Iris pigment epithelial cell (primary cell): ENCODE results near the gene RPL38.
A peak's percentile ranks its signal among the peaks of the same experiment; 100 is the strongest.

Source experiments
- DNase-seq: peaks from one replicate; pipeline ENCODE4 v3.0.0-alpha.2; 2011; ENCODE audit warnings: low read depth

RPL38 gene

DNA sequence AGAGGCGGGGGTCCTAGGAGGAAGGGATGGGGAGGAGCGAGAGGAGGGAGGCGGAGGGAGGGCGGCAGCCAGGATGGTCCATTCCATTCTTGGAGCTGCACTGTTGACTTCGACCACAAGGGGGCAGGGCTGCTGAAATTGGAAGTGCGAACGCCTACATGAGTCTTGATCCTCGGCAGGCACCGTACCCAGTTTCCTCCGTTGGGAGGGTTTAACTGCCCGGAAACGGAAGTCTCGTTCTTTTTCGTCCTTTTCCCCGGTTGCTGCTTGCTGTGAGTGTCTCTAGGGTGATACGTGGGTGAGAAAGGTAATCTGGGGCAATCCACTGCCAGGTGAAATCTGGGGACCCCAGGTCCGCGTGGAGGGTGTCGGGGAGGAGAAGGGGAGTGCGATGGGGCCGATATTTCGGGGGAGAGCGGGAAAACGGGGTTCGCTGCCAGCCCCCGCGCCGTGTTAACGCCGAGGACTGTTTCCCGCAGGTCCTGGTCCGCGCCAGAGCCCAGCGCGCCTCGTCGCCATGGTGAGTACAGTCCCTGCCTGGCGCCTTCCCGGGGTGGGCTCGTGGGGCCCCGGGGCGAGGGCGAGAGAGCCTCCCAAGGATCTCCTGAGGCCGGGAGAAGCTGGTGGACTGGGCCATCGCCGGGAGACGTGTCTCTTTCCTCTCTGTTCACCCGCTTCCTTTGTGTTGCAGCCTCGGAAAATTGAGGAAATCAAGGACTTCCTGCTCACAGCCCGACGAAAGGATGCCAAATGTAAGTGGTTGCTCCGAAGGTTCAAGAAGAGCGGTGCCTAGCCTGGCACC, at the start of gene RPL38:
Gene RPL38, plus strand, starts transcription at position 240 of the 802 bp plus-strand sequence. Its CDS starts 278 bp downstream, at position 518.
- DNase-seq: peak; percentile 98

DNA sequence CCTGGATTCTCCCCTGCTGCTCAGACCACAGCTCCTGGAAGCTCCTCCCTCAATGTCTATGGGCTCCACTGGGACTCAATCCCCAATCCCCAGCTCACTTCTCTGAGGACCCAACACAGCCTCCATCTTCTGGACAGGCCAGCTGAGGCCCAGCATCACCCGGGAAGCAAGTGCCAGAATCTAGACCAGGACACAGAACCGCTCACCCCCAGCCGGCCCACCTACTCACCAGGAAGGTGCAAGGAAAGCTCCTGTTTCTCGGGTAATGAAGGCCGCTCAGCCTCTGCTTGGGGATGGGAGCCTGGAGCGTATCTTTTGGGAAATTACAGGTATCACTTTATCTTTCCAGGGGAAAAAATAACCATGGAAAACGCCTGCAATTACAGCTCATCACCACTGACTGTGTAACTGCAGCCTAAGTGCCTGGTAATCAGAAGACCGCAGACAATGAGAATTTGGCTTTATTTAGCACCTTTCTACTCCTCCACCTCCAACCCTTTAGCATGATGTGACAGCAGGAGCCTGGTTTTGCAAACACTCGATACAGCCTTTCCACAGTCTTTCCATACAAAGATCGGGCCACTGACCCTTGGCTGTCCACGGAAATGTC, 49.6 kb upstream of the RPL38 start:
- DNase-seq: no peak

DNA sequence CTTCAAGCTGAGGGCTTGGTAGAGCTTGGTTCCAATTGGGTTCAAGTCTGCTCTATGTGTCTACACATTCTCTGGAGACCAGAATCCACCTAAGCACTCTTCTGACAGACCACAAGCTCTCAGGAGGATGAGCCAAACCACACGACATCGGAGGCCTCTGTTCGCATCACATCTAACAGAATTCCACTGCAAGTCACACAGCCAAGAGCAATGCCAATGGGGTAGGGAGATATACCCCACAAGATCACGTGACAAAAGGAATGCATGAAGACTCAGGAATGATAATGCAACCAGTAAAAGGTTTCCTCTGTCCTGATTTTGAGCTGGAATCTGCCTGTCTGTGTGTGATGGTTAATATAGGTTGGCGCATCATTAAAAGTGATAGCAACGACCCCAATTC, 46.6 kb upstream of the RPL38 start:
- no peak for DNase-seq

DNA sequence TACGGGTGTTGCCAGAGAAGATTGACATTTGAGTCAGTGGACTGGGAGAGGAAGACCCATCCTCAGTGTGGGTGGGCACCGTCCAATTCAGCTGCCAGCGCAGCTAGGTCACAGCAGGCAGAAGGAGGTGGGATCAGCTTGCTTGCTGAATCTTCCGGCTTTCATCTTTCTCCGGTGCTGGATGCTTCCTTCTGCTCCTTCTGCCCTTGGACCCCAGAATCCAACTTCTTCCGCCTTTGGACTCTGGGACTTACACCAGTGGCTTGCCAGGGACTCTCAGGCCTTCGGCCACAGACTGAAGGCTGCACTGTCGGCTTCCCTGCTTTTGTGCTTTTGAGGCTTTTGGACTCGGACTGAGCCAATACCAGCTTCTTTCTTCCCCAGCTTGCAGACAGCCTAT, 46.1 kb upstream of the RPL38 start:
- DNase-seq: no peak

DNA sequence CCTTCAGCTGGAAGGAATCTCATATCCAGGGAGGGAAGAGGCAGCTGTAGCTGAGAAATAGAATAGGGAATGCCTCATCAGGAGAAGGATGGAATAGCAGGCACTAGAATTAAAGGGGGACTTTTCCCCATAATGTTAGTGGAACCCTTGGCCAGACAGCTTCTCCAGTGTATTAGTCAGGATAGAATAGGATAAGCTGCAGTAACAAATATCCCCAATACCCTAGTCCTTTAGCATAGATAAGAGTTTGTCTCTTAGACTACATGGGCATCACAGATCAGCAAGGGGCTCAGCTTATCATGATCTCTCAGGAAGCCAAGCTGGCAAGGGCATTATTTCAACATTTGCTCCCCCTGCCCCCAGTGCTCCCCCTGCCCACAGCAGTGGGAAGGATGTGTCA, 44.7 kb upstream of the RPL38 start:
- DNase-seq: no peak

DNA sequence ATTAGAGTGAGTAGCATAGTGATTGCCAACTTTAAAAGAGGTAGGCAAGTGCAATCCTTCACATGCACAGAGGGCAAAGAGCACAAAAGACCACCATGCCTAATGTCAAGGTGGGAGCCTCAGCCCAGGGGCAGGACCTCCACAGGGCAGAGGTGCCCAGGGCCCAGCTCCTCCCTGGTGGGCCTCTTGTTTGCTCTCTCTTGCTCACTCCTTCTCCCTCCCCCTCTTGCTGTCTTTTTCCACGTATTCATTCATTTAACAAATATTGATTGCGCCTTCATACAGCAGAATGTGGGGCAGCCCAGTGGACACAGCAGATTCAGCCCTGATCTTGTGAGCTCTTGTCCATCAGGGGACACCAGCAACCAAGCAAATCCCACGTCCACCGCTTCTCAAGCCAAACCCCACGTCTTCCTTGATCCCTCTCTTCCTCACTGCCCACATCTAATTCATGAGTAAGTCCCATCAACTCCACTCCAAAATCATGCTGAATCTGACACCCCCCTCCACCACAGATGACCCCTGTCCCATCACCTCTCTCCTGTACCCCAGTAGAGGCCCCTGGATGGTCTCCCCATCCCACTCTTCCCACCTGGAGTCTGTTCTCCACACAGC, 44.1 kb upstream of the RPL38 start:
- no peak for DNase-seq

DNA sequence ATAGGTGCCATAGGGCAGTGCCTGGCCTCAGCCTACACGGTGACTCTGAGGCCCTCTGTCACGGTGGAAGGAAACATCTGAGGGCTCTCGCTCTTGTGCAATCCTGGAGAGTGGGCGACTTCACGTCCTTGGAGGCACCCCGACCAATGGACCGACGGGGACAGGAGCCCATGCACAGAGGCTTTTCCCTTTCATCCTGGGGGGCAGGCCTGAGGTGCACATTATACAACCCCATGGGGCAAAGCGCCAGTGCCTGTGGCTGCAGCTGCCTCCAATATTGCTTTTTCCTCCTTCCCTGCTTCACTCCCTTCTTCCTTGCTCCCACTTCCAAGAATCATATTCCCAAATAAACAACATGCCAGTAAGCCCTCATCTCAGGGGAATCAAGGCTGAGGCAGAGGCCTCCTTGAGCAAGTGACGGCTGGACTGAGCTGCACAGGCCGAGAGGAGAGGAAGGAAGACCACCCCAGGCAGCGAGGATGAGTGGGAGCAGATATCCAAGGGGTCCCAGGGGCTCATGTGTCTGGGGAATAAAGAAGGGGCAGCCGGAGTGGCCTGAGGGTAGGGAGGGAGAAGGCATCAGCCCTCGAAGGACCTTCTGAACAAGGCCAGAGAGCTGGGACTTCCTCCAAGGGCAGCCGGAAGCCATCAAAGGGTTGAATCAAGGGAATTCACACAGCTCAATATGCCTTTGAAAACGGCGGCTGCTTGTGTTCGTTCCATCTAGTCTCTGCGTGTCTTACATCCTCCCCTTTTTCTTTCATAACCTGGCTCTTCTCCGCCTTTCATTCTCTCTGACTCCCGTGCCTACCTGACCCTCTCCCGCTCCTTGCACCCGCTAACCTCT, 42.6 kb upstream of the RPL38 start:
- DNase-seq: no peak

DNA sequence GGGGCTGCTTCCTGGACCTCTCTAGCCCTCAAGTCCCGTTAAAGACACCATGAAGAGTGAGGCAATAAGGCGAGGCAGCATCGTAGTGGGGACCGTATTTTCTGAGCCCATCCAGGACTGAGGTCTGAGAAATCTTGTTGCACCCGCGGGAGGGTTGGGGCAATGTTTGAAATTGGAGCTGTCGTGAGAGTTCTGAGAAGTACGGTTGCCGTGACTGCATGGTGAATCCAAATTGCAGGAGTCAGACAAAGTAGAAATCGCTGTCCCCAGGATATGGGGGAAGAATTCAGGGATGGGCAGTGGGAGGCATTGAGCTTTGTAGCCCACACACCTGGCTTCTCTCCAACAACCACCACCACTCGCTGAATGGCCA, 42.0 kb upstream of the RPL38 start:
- no peak for DNase-seq

DNA sequence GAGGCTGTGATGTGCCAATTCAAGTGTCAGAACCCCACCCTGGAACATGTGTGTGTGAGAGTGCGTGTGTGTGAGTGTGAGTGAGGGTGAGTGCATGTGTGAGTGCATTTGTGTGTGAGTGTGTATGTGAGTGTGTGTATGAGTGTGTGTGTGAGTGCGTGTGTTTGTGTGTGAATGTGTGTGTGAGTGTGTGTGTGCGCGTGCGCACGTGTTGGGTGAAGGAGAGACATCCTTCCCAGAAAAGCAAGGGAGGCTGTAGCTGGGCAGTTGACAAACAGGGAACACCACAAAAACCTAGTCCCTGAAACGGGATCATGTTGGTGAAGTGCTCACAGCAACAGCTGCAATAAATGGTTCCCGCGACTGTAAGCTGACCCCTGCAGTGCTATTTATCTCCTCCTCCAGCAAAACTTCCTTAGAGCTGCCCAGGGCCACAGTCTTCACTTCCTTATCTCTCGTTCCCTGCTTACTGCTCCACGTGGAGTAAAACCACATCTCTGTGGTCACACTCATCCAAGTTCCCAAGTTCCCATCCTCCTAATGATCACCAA, 40.1 kb upstream of the RPL38 start:
- no peak for DNase-seq

DNA sequence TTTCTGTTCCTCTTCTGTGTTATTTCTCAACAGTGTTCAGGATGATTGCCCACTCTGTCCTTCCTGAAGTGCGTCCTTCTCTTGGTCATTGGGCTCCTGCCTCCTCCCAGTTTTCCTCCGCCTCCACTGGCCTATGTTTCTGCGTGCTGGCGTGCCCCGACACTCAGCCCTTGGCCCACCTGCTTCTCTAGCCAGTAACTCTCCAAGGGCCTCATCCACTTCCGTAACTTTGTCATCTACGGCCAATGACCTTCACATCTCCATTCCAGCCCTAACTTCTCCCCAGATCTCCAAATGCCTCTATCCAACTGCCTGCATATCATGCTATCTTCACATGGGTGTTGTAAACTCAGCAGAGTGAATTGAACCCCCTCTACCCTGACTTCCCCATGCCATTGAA, 39.6 kb upstream of the RPL38 start:
- DNase-seq: no peak

DNA sequence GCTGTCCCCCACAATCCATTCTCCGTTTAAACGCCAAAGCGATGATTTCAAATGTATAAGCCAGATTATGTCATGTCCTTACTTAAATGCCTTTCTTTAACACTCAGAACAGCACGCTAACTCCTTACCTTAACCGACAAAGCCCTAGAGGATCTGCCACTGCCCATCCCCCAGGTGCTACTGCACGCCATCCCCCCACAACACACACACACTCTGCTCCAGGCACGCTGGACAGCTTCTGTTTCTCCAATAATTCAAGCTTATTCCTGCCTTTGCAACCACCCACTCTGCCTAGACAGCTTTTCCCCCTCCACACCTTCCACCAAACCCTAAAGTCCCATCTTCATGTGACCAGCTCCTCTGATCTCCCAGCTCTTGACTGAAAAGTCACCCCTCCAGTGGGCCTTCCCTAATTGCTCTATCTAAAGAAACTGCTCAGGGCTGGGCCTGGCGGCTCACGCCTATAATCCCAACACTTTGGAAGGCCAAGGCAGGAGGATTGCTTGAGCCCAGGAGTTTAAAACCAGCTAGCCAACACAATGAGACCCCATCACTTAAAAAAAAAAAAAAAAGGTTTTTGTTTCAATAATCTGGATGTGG, 38.9 kb upstream of the RPL38 start:
- no peak for DNase-seq

DNA sequence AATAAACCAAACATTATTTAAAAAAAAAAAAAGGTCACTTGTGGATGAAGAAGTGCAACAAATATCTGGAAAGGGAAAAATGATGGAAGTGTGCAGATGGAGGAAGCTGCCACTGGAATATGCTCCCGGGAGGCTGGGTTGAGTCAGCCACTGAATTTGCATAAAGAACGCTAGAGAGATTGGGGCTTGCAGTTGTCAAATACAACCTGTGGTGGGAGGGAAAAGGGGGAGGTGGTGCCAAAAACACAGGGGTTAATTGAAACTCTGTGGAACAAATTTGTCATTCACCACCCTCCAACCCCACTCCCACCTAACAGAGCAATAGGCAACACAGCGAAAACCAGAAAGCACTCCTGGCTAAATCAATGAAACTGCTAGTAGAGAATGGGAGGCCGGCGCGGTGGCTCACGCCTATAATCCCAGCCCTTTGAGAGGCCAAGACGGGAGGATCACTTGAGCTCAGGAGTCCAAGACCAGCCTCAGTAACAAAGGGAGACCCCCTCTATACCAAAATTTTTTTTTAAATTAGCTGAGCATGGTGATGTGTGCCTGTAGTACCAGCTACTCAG, 37.6 kb upstream of the RPL38 start:
- no peak for DNase-seq

DNA sequence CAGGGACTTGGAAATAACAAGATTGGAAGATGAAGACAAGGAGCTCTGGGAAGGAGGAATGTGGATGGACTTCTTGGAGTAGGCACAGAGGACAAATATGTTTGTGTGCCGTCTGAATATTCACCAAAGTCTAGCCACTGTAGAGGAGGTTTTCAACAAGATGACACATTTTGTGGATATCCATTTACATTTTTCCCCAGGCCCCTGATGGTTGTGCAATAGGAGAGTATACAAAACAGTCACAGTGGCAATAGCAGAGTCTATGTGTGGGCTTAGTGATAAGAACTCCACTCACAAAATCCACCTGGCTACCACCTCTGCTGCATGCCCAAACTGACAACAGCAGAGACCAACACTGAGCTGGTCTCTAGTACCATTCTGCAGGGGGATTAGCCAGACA, 32.6 kb upstream of the RPL38 start:
- no peak for DNase-seq

DNA sequence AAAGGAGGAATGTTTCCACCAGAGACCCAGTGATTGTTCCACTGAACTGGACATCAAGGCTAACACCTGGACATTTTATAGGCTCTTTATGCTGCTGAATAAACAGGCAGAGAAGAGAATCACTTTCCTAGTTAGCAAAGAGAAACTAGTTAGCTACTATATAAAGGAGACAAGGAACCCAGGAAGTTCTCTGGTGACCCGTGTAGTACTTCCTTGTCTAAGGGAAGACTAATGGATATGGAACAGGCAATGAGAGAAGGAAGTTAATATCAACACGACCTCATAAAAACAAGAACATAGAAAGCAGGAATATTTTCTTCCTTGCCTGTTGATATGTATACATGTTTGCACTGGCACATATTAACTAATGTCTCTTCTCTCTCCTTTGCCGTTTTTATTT, 30.8 kb upstream of the RPL38 start:
- no peak for DNase-seq

DNA sequence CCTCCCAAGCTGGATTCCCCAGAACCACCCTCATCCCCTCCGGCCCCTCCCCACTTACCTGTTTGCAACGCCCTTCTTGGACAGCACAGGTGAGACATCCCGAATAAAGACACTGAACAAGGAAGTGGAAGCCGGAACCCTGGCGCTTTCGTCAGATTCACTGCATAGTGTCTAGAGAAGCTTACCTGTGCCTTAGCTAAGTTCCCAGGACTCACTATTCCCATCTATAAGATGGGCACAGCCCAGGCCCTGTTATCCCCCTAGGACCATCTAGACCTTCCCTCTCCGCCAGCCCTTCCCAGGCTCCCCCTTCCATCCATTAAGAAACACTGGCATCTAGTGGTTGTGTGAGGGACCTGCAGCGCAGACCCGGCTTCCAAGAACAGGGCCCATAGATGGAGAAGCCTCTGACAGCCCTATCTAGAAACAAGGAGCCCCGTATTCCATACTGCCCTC, 26.9 kb upstream of the RPL38 start:
- peak; percentile 65 for DNase-seq

DNA sequence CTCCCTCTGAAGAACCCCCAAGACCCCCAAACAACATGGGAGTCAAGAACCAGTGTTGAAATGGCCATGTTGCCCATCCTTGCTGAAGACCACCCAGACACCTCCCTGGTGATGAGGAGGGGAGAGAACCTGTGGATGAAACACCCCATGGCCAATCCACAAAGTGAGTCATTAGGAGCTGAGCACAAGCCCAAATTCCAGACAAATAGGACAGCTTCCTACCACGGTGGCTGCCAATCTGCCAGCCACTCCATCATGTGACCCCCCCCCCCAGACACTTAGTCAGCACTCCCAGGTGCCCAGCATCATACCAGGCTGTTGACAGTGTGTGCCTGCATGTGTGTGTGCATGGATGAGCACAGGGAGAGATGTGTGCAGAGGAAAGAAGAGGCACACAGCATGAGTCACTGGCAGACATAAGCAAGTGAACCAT, 26.4 kb upstream of the RPL38 start:
- DNase-seq: peak; percentile 41

DNA sequence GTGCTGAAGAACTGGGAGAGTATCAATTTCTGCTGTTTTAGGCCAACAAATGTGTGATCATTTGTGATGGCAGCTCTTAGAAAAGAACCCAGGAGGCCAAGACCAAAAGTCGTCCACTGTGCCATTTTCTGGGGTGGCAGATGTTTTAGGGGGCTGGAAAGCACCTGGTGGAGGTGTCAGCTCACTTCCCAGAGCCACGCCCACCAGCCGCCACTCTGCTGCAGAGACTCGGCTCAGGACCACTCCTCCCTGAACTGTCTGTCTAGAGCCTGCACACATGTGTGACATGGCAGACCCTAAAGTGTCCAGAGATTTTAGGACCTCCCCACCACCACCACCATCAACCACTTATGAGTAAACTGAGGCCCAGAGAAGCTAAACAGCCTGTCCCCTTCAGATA, 23.9 kb upstream of the RPL38 start:
- DNase-seq: no peak

DNA sequence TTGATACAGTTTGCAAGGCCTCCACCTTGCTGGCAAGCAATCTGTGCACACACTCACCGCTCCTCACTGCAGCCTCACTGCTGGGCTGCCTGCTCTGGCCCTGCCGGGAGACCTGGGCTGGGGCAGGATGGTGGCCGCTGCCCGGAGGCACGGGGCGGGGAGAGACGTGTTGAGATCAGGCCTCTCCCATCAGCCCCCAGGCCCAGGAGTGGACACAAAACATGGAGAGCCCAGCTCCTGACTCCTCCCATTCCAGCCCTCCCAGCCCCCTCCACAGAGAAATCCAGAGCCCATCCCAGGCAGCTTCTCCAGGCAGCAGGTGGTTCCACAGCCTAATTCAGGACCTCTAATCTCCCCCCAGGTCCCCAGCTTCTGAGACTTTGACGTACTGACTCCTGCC, 23.1 kb upstream of the RPL38 start:
- no peak for DNase-seq

DNA sequence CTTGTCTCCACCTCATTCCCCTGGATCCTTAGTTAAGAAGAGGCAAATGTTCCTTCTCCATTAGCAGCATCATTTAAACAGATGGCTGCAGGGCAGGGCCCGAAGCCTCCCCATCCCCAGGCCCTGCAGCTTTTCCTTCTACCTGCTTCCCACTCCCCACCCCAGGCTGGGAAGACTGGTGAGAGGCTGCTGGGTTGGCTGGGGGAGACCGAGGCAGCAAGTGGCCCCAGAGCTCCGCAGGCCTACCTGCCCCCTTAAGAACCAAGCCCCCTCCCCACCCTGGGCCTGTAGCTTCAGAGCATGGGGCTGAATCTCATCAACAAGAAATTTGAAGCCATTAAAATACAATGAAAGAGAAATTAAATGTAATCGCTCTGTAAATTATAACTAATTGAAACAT, 22.1 kb upstream of the RPL38 start:
- no peak for DNase-seq

DNA sequence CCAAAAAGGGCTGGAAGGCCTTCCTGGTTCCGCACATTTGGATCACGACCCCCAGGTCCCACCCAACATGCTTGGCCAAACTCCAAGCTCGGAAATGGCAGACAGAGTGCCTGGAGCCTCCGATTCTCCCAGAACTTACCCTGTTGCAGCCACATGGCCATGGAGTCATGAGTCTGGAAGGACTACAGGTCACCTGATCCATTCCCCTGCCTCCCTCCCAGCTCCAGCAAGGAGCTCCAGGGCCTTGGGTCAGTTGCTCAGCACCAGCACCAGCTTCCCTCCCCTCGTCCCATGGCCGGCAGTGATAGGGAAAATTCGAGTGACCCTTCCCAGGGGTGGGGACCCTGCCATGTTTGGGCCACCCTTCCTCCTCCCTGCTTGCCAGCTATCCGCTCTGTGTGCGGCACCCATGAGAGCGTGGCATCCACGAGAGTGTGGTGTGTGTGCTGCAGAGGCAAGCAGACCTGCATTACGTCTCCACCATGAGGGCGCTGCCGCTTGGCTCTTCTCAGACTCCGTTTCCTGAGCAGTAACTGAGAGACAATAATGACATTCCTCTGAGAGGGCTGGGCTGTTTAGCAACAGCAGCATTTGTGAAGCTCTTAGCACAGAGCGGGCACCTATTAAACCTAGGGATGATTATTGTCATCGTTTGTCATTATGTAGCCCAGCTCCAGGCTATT, 21.3 kb upstream of the RPL38 start:
- no peak for DNase-seq

DNA sequence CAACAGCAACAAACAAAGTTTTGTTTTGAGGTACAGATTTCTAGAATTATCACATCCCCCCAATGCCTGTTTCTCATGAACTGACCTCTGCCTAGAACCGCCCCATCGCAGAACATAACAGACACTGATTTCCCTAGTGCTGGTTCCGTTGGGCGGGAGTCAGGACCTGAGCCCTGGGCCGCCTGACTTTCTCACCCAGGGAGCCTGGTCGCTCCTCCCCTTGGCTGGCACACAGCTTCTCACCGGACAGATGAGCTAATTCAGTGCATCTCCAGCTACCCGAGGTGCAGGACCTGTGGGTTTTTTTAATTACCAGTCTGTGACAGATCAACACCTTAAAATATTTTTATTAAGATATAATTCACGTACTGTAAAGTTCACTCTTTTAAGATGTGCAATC, 20.1 kb upstream of the RPL38 start:
- no peak for DNase-seq
